Epithelial cell of proximal tubule (primary cell): ENCODE results near the gene EPN3. TPM values are rescaled to one million over a fixed set of nuclear protein-coding genes. Genes with fewer than 3 reads are reported as not detected.

ENCODE experiments used
- DNase-seq: peaks from one replicate; pipeline ENCODE4 v3.0.0-alpha.2; 2011; ENCODE audit warnings: low read depth
- H3K4me3 ChIP-seq: 2 replicates; pipeline ENCODE4 v1.5.1; 2011; ENCODE audit warnings: low read depth, mild to moderate bottlenecking, low read length
- CTCF ChIP-seq: conservative IDR thresholded peaks from 2 replicates; pipeline ENCODE4 v1.5.1; 2012; ENCODE audit warnings: low read depth, mild to moderate bottlenecking, low read length
- total RNA-seq: library from RNA; depleted of rRNA; stranded (reverse); fragments of >200 nt; gene quantifications from 2 replicates; pipeline ENCODE4 v1.2.3, GENCODE V29; 2015

The EPN3 gene
- total RNA-seq, 1 donor from 2014 or later, result 2.8 TPM

- TF ChIP-seq CTCF, result no peak
- DNase-seq, result no peak
- no peak overlapping the region for H3K4me3 ChIP-seq
These were observed 46.9 kb downstream of the EPN3 start for GRCh38 chr17:50579399-50579798.

- no peak for DNase-seq
- no peak overlapping the region for H3K4me3 ChIP-seq
- TF ChIP-seq CTCF, result no peak
These were observed 48.1 kb downstream of the EPN3 start for GRCh38 chr17:50580646-50581045.

- DNase-seq, result no peak
- TF ChIP-seq CTCF, result no peak
- H3K4me3 ChIP-seq, result no peak overlapping the region
These were observed 48.8 kb downstream of the EPN3 start for GRCh38 chr17:50581316-50581715.

- no peak overlapping the region for H3K4me3 ChIP-seq
- TF ChIP-seq CTCF, result no peak
- DNase-seq, result no peak
These were observed 50.2 kb downstream of the EPN3 start for GRCh38 chr17:50582741-50583140.

DNA sequence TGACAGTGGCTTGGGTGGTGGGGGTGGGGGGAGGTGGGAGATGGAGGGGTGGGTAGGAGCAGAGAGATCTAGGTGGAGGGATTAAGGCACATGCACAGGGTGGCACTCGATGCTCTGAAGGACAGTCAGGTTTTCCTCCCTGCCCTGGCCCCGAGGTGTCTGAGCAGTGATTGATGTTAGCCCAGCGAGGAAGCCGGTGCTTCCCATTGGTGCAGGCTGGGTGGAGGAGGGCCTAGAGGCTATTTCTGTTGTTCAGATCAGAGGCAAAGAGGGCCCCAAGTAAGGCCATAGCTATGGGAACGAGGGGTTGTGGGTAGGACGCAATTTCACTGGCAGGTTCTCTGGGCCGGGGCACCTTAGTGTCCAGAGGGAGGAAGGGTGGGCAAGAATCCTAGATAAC is 51.1 kb downstream of the EPN3 start:
- no peak for TF ChIP-seq CTCF
- no peak for DNase-seq
- H3K4me3 ChIP-seq, result no peak overlapping the region

- no peak overlapping the region for H3K4me3 ChIP-seq
- TF ChIP-seq CTCF, result no peak
- no peak for DNase-seq
These were observed 51.6 kb downstream of the EPN3 start for GRCh38 chr17:50584116-50584515.

DNA sequence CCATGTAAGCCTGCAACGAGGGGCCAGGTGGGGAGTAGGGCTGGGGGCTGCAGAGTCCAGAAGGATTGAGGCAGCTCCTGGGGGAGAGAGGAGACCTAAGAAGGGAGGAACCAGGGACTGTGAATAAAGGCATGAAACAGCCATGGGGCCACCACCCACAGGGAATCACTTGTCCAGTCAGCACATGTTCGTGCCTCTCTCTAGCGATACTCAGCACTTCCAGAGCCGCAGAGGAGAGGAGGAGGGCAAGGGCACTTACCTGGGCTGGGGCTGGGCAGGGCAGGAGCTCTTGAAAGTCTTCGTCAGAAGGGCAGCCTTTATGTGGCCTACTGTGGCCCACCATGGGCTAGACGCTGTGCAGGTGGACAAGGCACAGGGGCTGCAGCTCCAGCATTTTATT is 52.2 kb downstream of the EPN3 start:
- TF ChIP-seq CTCF, result no peak
- DNase-seq, result no peak
- H3K4me3 ChIP-seq, result no peak overlapping the region
